A673 (cell line): Measurements from ENCODE around the gene IL36B. TPM values are rescaled to one million over a fixed set of nuclear protein-coding genes. Genes with fewer than 3 reads are reported as not detected.

Source experiments
- BruUV-seq: library from RNA; stranded (reverse); fragments of 400-500 nt; replicated peaks from 2 replicates; lab custom pipeline; 2021; lab: Mats Ljungman, UMichigan
- CTCF ChIA-PET: fragments of 300-600 bp; sonication (Branson Sonifier 250); formaldehyde crosslinking; loops from one replicate; lab custom pipeline; 2022; ENCODE audit warnings: antibody characterized with exemption; lab: Charles Lee
- POLR2A ChIA-PET: fragments of 300-600 bp; sonication (Branson Sonifier 250); formaldehyde crosslinking; loops from one replicate; lab custom pipeline; 2022; ENCODE audit warnings: antibody characterized with exemption; ENCODE audit not compliant: low non-redundant PET; lab: Charles Lee
- DNase-seq: peaks from one replicate; pipeline ENCODE4 v3.0.0-alpha.2; 2015; ENCODE audit warnings: low spot score
- H3K27ac ChIP-seq: fragments of 200-600 bp; sonication (generic); 2 replicates; pipeline ENCODE4 v1.5.1; 2016; ENCODE audit warnings: mixed run types, low read depth, mild to moderate bottlenecking, mixed read lengths, antibody characterized with exemption, low read length; ENCODE audit not compliant: poor library complexity, severe bottlenecking
- H3K27me3 ChIP-seq: fragments of 200-600 bp; sonication (generic); replicated peaks from 2 replicates; pipeline ENCODE4 v1.6.1; 2017; ENCODE audit warnings: mixed run types, low read depth, mild to moderate bottlenecking, mixed read lengths, antibody characterized with exemption, low read length; ENCODE audit not compliant: insufficient read depth, poor library complexity
- H3K36me3 ChIP-seq: fragments of 200-600 bp; sonication (generic); 2 replicates; pipeline ENCODE4 v1.6.1; 2016; ENCODE audit warnings: mixed run types, mild to moderate bottlenecking, mixed read lengths, antibody characterized with exemption, low read length; ENCODE audit not compliant: insufficient read depth, poor library complexity, severe bottlenecking
- H3K4me1 ChIP-seq: fragments of 200-600 bp; sonication (generic); 2 replicates; pipeline ENCODE4 v1.6.1; 2017; ENCODE audit warnings: mixed run types, mild to moderate bottlenecking, mixed read lengths, antibody characterized with exemption, low read length; ENCODE audit not compliant: insufficient read depth, poor library complexity, severe bottlenecking
- H3K4me3 ChIP-seq: fragments of 200-600 bp; sonication (generic); 2 replicates; pipeline ENCODE4 v1.5.1; 2016; ENCODE audit warnings: low read depth, mixed run types, mild to moderate bottlenecking, mixed read lengths, low read length; ENCODE audit not compliant: poor library complexity, severe bottlenecking
- H3K9me3 ChIP-seq: fragments of 200-600 bp; sonication (generic); 2 replicates; pipeline ENCODE4 v1.6.1; 2016; ENCODE audit warnings: mixed run types, low read depth, mild to moderate bottlenecking, mixed read lengths, antibody characterized with exemption, low read length; ENCODE audit not compliant: poor library complexity, severe bottlenecking
- CTCF ChIP-seq: fragments of 300-800, 200-600 bp; sonication (generic); conservative IDR thresholded peaks from 2 replicates; pipeline ENCODE4 v1.5.1; 2017; ENCODE audit warnings: low read depth, mild to moderate bottlenecking, antibody characterized with exemption, low read length, moderate library complexity, mixed read lengths
- EZH2 ChIP-seq: fragments of 200-600 bp; sonication (generic); IDR thresholded peaks from 2 replicates; pipeline ENCODE4 v1.6.1; 2017; ENCODE audit warnings: borderline replicate concordance, low read depth, mild to moderate bottlenecking, mixed read lengths, antibody characterized with exemption, low read length; ENCODE audit not compliant: poor library complexity, severe bottlenecking
- intact Hi-C: fragments of 100-400 bp; cut with micrococcal nuclease; formaldehyde crosslinking; loops from one replicate; pipeline ENCODE4 v1.10.0; 2022; ENCODE audit not compliant: unreplicated experiment
- total RNA-seq: library from RNA; stranded (reverse); gene quantifications from 2 replicates; pipeline ENCODE4 v1.2.3, GENCODE V29; 2021

The IL36B gene
- total RNA-seq, 1 experiment from 2014 or later: not detected

GRCh38 chr2:113009622-113010021, 43.0 kb downstream of the IL36B start:
- Histone ChIP-seq H3K9me3 (no peaks in the 10 kb centered on the region), H3K4me1 (no peaks in the 10 kb centered on the region), H3K36me3 (no peaks in the 10 kb centered on the region), H3K27ac (no peak overlapping the region), H3K27me3 (peaks cover 14% of the 10 kb centered on the region), H3K4me3 (no peak overlapping the region)
- no peak for TF ChIP-seq EZH2
- no peak for TF ChIP-seq CTCF
- DNase-seq: no peak
- intact Hi-C loops: no loop called here
- ChIA-PET CTCF (no interaction called here), POLR2A (no interaction called here)
- no TSS peak for BruUV-seq

GRCh38 chr2:113007250-113007649, 45.4 kb downstream of the IL36B start:
- no TSS peak for BruUV-seq

GRCh38 chr2:113005030-113005509, 47.6 kb downstream of the IL36B start, which contains the start of gene IL36A:
Gene IL36A, plus strand, starts transcription at chr2:113005459. Its CDS starts 413 bp downstream, at chr2:113005872.
- H3K27me3 ChIP-seq: no peaks in the 10 kb centered on the region
- no peak for DNase-seq
- peaks cover 13% of the 10 kb centered on the region for H3K9me3 ChIP-seq
- no peak for TF ChIP-seq EZH2
- no peak for TF ChIP-seq CTCF
- no peak within 1 kb of the TSS for H3K4me3 ChIP-seq
- no TSS peak for BruUV-seq
- CTCF ChIA-PET: interaction anchor here (0.6 kb wide), 1 partner anchor 62 kb away, joined by 7 read pairs; no protein-coding TSS in a partner anchor
- POLR2A ChIA-PET: no interaction called here
- H3K27ac ChIP-seq: no peak within 1 kb of the TSS
- intact Hi-C loops: no loop called here
- no peaks in the 10 kb centered on the region for H3K4me1 ChIP-seq
- no peaks in the 10 kb centered on the region for H3K36me3 ChIP-seq

More at GRCh38 chr2:113007250-113007649, 45.4 kb downstream of the IL36B start:
- Histone ChIP-seq H3K36me3 (no peaks in the 10 kb centered on the region), H3K4me1 (no peaks in the 10 kb centered on the region), H3K27me3 (peaks cover under 1% of the 10 kb centered on the region), H3K4me3 (no peak overlapping the region), H3K9me3 (no peaks in the 10 kb centered on the region), H3K27ac (no peak overlapping the region)
- intact Hi-C loops: no loop called here
- DNase-seq: no peak
- POLR2A ChIA-PET: no interaction called here
- CTCF ChIA-PET: no interaction called here
- TF ChIP-seq EZH2 (no peak), CTCF (no peak)
